ENCODE measurements around the gene SMAD9.

The SMAD9 gene

DNA sequence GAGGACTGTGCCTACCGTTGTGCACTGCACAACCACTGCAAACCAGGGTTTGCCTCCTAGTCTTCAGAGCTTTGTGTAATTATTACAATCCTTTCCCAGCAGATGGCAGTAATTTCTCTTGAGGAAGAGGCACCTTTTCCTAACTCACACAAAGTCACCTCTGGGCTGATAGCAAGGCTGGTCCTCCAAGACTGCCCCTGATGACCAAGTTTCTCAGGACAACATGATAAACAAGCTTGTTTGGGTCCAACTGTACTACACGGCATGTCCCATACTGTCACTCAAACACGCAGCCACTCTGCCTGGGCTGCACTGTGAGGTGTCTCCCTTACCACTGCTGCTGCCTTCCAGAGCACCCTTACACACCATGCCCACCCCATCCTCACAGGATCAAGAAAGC, 61.7 kb downstream of the SMAD9 start:
- H3K36me3 ChIP-seq (ENCODE audit: insufficient read depth), result no peaks in the 10 kb centered on the region
- H3K27ac ChIP-seq, result no peak overlapping the region
- no peaks in the 10 kb centered on the region for H3K4me1 ChIP-seq (ENCODE audit: low read depth, poor library complexity, severe bottlenecking)
- no peak overlapping the region for H3K4me3 ChIP-seq (IDR thresholded peaks at IDR 0.05; ENCODE audit: insufficient read depth, low read depth, low read length)
- H3K9ac ChIP-seq, result no peak overlapping the region
- H3K79me2 ChIP-seq (ENCODE audit: insufficient read depth, low read depth), result no peaks in the 10 kb centered on the region
- H3K27me3 ChIP-seq (ENCODE audit: insufficient read depth, low read depth), result no peaks in the 10 kb centered on the region
- no peak overlapping the region for H3K4me2 ChIP-seq
- TF ChIP-seq, protein P1, sequence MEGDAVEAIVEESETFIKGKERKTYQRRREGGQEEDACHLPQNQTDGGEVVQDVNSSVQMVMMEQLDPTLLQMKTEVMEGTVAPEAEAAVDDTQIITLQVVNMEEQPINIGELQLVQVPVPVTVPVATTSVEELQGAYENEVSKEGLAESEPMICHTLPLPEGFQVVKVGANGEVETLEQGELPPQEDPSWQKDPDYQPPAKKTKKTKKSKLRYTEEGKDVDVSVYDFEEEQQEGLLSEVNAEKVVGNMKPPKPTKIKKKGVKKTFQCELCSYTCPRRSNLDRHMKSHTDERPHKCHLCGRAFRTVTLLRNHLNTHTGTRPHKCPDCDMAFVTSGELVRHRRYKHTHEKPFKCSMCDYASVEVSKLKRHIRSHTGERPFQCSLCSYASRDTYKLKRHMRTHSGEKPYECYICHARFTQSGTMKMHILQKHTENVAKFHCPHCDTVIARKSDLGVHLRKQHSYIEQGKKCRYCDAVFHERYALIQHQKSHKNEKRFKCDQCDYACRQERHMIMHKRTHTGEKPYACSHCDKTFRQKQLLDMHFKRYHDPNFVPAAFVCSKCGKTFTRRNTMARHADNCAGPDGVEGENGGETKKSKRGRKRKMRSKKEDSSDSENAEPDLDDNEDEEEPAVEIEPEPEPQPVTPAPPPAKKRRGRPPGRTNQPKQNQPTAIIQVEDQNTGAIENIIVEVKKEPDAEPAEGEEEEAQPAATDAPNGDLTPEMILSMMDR (conservative IDR thresholded peaks at IDR 0.05; ENCODE audit: low read depth, low read length), result no peak; the same call in 1 of the 2 replicates
- H2AFZ ChIP-seq (ENCODE audit: low read depth), result no peak overlapping the region
- no peaks in the 10 kb centered on the region for H4K20me1 ChIP-seq (ENCODE audit: insufficient read depth)

DNA sequence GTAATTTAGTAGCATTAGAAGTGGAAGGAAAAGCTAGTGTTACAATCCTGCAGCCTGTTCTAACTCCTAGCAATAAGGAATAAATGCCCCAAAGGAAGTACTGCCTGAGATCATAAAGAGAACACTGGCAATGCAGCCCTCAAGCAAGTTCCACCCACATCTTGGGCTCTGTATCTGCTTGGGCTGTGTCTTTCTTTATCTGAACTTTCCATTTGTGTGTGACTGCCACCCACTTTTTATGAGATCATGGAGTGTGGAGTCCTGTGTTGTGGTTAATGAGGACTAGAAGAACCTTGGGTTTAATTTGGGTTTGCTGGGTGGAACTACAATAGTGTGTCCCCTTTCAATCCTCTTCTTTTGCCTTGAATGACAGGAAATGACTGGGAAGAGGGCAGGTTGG, 62.8 kb downstream of the SMAD9 start:
- Histone ChIP-seq H3K4me2 (no peak overlapping the region), H3K27ac (no peak overlapping the region), H2AFZ (ENCODE audit: low read depth) (no peak overlapping the region), H3K79me2 (ENCODE audit: insufficient read depth, low read depth) (no peaks in the 10 kb centered on the region), H4K20me1 (ENCODE audit: insufficient read depth) (no peaks in the 10 kb centered on the region), H3K9ac (no peak overlapping the region), H3K4me1 (ENCODE audit: low read depth, poor library complexity, severe bottlenecking) (no peaks in the 10 kb centered on the region), H3K4me3 (IDR thresholded peaks at IDR 0.05; ENCODE audit: insufficient read depth, low read depth, low read length) (no peak overlapping the region), H3K27me3 (ENCODE audit: insufficient read depth, low read depth) (no peaks in the 10 kb centered on the region), H3K36me3 (ENCODE audit: insufficient read depth) (no peaks in the 10 kb centered on the region)
- TF ChIP-seq, protein P1 (conservative IDR thresholded peaks at IDR 0.05; ENCODE audit: low read depth, low read length), result no peak

DNA sequence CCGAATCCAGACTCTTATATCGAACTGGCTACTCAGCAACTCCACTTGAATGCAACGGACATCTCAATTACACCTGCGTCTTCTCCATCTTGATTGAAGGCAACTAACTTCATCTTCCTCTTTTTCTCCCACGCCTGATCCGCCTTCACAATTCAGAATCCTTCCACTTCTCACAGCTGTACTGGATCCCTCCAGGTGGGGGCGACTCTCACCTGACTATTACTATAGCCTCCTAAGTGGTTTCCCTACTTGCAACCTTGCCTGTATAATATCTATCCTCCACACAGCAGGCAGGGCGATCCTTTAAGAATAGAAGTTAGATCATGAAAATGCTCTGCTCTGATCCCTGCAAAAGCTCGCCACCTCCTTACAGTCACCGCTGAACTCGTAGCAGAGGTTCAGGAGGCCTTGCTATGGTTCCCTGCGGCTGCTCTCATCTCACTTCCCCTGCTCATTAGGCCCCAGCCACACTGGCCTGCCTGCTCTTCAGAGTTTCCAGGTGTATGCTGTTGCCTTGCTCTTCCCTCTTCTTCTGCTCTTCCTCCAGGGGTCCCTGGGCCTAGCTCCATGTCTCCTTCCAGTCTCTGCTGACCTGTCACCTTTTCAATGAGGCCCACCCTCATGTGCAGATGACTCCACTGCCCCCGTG, 69.1 kb downstream of the SMAD9 start:
- Histone ChIP-seq H3K4me1 (ENCODE audit: low read depth, poor library complexity, severe bottlenecking) (peaks cover 29% of the 10 kb centered on the region), H3K9ac (no peak overlapping the region), H3K27ac (no peak overlapping the region), H3K79me2 (ENCODE audit: insufficient read depth, low read depth) (no peaks in the 10 kb centered on the region), H3K4me2 (no peak overlapping the region), H2AFZ (ENCODE audit: low read depth) (no peak overlapping the region), H3K4me3 (IDR thresholded peaks at IDR 0.05; ENCODE audit: insufficient read depth, low read depth, low read length) (no peak overlapping the region), H3K27me3 (ENCODE audit: insufficient read depth, low read depth) (no peaks in the 10 kb centered on the region), H3K36me3 (ENCODE audit: insufficient read depth) (no peaks in the 10 kb centered on the region), H4K20me1 (ENCODE audit: insufficient read depth) (no peaks in the 10 kb centered on the region)
- TF ChIP-seq, protein P1 (conservative IDR thresholded peaks at IDR 0.05; ENCODE audit: low read depth, low read length), result 0 out of 2 replicates have a peak, but pooled peaks have one; percentile 18

DNA sequence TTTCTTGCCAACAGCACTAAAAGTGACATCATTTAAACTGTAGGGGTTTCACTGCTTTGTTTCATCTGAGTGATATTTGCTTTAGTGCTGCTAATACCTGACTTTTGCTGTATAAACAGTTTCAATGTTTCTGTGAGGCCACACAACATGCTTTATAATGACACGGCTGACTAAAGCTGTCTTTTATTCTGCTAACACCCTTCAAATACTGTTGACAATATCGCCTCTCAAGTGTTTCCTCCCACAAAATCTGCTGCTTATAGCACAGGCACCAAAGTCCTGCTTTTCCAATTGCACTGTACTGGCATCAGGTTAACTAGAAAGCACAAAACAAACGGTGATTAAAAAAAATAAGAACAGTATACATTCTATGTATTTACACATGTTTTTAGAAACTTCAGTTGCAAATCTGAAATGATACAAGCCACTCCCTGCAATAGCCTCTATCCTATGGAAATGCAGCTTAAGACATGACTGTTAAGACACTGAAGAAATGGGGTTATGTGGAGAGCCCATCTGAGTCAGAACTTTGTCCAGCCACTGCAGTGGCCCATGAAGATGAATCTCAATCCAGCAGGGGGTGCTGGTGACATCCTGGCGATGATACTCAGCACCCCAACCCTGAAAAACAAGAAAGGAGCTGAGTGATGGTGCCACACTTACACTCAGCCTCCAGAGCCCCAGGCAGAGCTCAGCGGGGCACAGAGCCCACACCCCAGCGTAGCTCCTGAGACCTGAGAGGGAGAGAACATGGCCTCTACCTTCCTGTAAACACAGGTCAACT, 71.6 kb downstream of the SMAD9 start:
- no peaks in the 10 kb centered on the region for H3K27me3 ChIP-seq (ENCODE audit: insufficient read depth, low read depth)
- H2AFZ ChIP-seq (ENCODE audit: low read depth), result peak overlapping the region; percentile 14; the same call in 1 of the 2 replicates
- H3K36me3 ChIP-seq (ENCODE audit: insufficient read depth), result no peaks in the 10 kb centered on the region
- TF ChIP-seq, protein P1 (conservative IDR thresholded peaks at IDR 0.05; ENCODE audit: low read depth, low read length), result peak; percentile 36; the same call in 1 of the 2 replicates
- H3K79me2 ChIP-seq (ENCODE audit: insufficient read depth, low read depth), result no peaks in the 10 kb centered on the region
- no peak overlapping the region for H3K4me3 ChIP-seq (IDR thresholded peaks at IDR 0.05; ENCODE audit: insufficient read depth, low read depth, low read length)
- no peak overlapping the region for H3K9ac ChIP-seq
- H4K20me1 ChIP-seq (ENCODE audit: insufficient read depth), result no peaks in the 10 kb centered on the region
- peak overlapping the region; percentile 33; the same call in 1 of the 2 replicates for H3K4me2 ChIP-seq
- peak overlapping the region; percentile 60 for H3K27ac ChIP-seq
- peaks cover 29% of the 10 kb centered on the region for H3K4me1 ChIP-seq (ENCODE audit: low read depth, poor library complexity, severe bottlenecking)
